HepG2 (cell line): ENCODE measurements around the gene CHRNB2. TPM values are rescaled to one million over a fixed set of nuclear protein-coding genes. Genes with fewer than 3 reads are reported as not detected.

Source experiments
- ASH2L ChIP-seq: fragments of 300-600, 200-600 bp; sonication (generic); IDR thresholded peaks from 2 replicates; pipeline ENCODE4 v1.7.0; 2017; ENCODE audit warnings: low read depth, mild to moderate bottlenecking, moderate library complexity, mixed read lengths, low read length; ENCODE audit not compliant: insufficient read length
- ELF1 ChIP-seq: sonication (generic); formaldehyde crosslinking; IDR thresholded peaks from 2 replicates; pipeline ENCODE4 v1.4.0; 2020; ENCODE audit warnings: missing genetic modification reagents
- ELF3 ChIP-seq: IDR thresholded peaks from 2 replicates; pipeline ENCODE4 v1.6.1; 2016; ENCODE audit warnings: missing genetic modification reagents, missing compliant biosample characterization
- EP300 ChIP-seq, 3 experiments: sonication (generic) in 1 of 3; formaldehyde crosslinking in 1 of 3; IDR thresholded peaks; 2 replicates each; pipeline versions ENCODE4 v1.5.1 to v1.6.1; 2011 to 2020; ENCODE audit warnings: low read depth in 2 of 3, low read length in 2 of 3, borderline replicate concordance in 1 of 3, improper control_type of control experiment in 1 of 3, mild to moderate bottlenecking in 1 of 3, missing genetic modification reagents in 1 of 3, moderate library complexity in 1 of 3
- GABPA ChIP-seq, 2 experiments: IDR thresholded peaks; 2 replicates each; pipeline ENCODE4 v1.6.1; 2011 to 2016; ENCODE audit warnings: low read depth in 2 of 2, low read length in 1 of 2, missing biosample characterization in 1 of 2, missing genetic modification characterization in 1 of 2
- GATAD2A ChIP-seq: IDR thresholded peaks from 2 replicates; pipeline ENCODE4 v1.6.1; 2016
- HNF4A ChIP-seq: sonication (generic); formaldehyde crosslinking; IDR thresholded peaks from 2 replicates; pipeline ENCODE4 v1.4.0; 2020; ENCODE audit warnings: missing genetic modification reagents
- KDM2A ChIP-seq: sonication (generic); formaldehyde crosslinking; IDR thresholded peaks from 2 replicates; pipeline ENCODE4 v1.4.0; 2020; ENCODE audit warnings: low read depth, missing genetic modification reagents, borderline replicate concordance
- NR2F6 ChIP-seq, 2 experiments: IDR thresholded peaks; 2 replicates each; pipeline ENCODE4 v1.6.1; 2016; ENCODE audit warnings: antibody characterized with exemption in 1 of 2, mild to moderate bottlenecking in 1 of 2
- PAF1 ChIP-seq: IDR thresholded peaks from 2 replicates; pipeline ENCODE4 v1.6.1; 2016; ENCODE audit warnings: missing genetic modification reagents, missing compliant biosample characterization
- RAD21 ChIP-seq: fragments of 450-650 bp; formaldehyde crosslinking; IDR thresholded peaks from 2 replicates; pipeline ENCODE4 v1.5.0; 2020; ENCODE audit warnings: mild to moderate bottlenecking
- SNAI1 ChIP-seq: sonication (generic); formaldehyde crosslinking; IDR thresholded peaks from 2 replicates; pipeline ENCODE4 v1.5.0; 2020; ENCODE audit warnings: mild to moderate bottlenecking, missing genetic modification reagents, borderline replicate concordance
- SRSF4 ChIP-seq: fragments of 200-400 bp; formaldehyde crosslinking; IDR thresholded peaks from one replicate; pipeline ENCODE4 v1.6.1; 2018; ENCODE audit warnings: mild to moderate bottlenecking, low read depth, low read length, moderate library complexity; ENCODE audit not compliant: poor library complexity, severe bottlenecking
- ZFYVE20 ChIP-seq: sonication (generic); formaldehyde crosslinking; IDR thresholded peaks from 2 replicates; pipeline ENCODE4 v1.8.0; 2023; ENCODE audit warnings: low read depth, mild to moderate bottlenecking, moderate library complexity, missing genetic modification reagents, borderline replicate concordance
- ZNF256 ChIP-seq: sonication (generic); formaldehyde crosslinking; conservative IDR thresholded peaks from 2 replicates; pipeline ENCODE4 v1.4.0; 2020; ENCODE audit warnings: missing genetic modification reagents
- ZNF615 ChIP-seq: sonication (generic); formaldehyde crosslinking; IDR thresholded peaks from 2 replicates; pipeline ENCODE4 v1.5.0; 2020; ENCODE audit warnings: mild to moderate bottlenecking, missing genetic modification reagents, borderline replicate concordance
- polyA plus RNA-seq, 8 experiments: library from polyadenylated mRNA; depleted of rRNA in 3 of 8; stranded (reverse) in 7 of 8; unstranded in 1 of 8; fragments of >200 nt; fragmentation: Illumina TruSeq in 4 of 8; extraction: Trizol in 4 of 8; gene quantifications; 2 replicates each; pipeline versions ENCODE4 v1.2.1 to v1.2.3, GENCODE V29; 2011 to 2016; ENCODE audit warnings: low read depth in 4 of 8, missing spikeins in 1 of 8, mixed read lengths in 1 of 8; ENCODE audit not compliant: insufficient read depth in 1 of 8
- total RNA-seq, 5 experiments: library from RNA; depleted of rRNA; stranded (reverse); fragments of >200 nt; fragmentation: Illumina TruSeq; extraction: Trizol; gene quantifications; 2 replicates each; pipeline ENCODE4 v1.2.3, GENCODE V29; 2016; ENCODE audit warnings: low read depth in 1 of 5
- TF ChIP-seq, protein P1 (sequence below): sonication (generic); formaldehyde crosslinking; IDR thresholded peaks from 2 replicates; pipeline ENCODE4 v1.4.0; 2020; ENCODE audit warnings: low read depth, missing genetic modification reagents
- TF ChIP-seq, protein P2 (sequence below): fragments of 450-650 bp; IDR thresholded peaks from 2 replicates; pipeline ENCODE4 v1.6.1; 2016
- TF ChIP-seq, protein P3 (sequence below): sonication (generic); formaldehyde crosslinking; IDR thresholded peaks from 2 replicates; pipeline ENCODE4 v1.8.1; 2023; ENCODE audit warnings: mild to moderate bottlenecking, inconsistent platforms, moderate library complexity, missing genetic modification reagents, borderline replicate concordance
- TF ChIP-seq, protein P4 (sequence below): IDR thresholded peaks from 2 replicates; pipeline ENCODE4 v1.6.1; 2018; ENCODE audit warnings: missing genetic modification reagents, mild to moderate bottlenecking, missing compliant biosample characterization

Gene CHRNB2
- total and polyA plus RNA-seq, 2 of the 13 experiments (the other 11 are each of a cell fraction or from before 2014, with no cell fraction given): 0.03 to 0.07 TPM

DNA sequence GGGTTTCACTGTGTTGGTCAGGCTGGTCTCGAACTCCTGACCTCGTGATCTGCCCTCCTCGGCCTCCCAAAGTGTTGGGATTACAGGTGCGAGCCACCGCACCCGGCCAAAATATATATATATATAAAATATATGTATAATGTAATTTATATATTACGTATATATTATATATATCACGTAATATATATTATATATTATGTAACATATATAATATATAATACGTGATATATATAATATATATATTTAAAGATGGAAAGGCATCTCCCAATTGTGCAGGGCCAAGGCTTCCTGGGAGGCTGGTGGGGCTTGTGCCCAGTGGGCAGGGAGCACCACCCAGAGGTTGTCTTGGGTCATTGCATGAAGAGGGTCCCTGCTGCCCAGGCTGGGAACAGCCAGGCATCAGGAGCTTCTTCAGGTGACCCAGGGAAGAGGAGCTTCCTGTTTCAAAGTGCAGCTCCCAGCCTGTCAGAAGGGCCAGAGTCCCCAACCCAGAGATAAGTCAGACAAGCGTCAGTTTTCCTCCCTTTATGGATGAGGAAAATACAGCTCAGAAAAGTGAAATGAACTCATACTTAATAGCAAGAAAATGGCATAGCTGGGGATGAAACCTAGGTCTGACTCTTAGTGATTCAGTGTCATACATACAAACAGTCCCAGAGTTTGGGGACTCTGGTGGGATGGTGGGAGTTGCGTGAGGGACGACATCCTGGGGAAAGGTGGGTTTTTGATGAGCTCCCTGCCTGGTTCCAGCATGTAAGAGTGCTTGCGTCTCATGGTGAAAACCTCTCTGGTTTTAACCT lies 21.1 kb upstream of the CHRNB2 start (continued):
- TF ChIP-seq PAF1 (no peak), EP300 (IDR thresholded peaks at IDR 0.05; ENCODE audit: low read depth in 2 of 2, low read length in 2 of 2) (no peak), EP300 (CRISPR knock-in tag; IDR thresholded peaks at IDR 0.05; ENCODE audit: borderline replicate concordance) (no peak), ZFYVE20 (CRISPR knock-in tag) (no peak), ASH2L (no peak), ZNF256 (CRISPR knock-in tag) (no peak), GABPA (IDR thresholded peaks at IDR 0.05; ENCODE audit: low read depth, low read length) (no peak), GABPA (CRISPR knock-in tag; IDR thresholded peaks at IDR 0.05; ENCODE audit: low read depth) (peak; percentile 29; the same call in 1 of the 2 replicates), NR2F6 (IDR thresholded peaks at IDR 0.05) (no peak), NR2F6 (CRISPR knock-in tag; IDR thresholded peaks at IDR 0.05) (peak; percentile 22; the same call in 1 of the 2 replicates), ELF3 (CRISPR knock-in tag) (peak; percentile 55; the same call in 1 of the 2 replicates), ELF1 (CRISPR knock-in tag) (0 out of 2 replicates have a peak, but pooled peaks have one; percentile 23), ZNF615 (no peak), GATAD2A (CRISPR knock-in tag) (peak; percentile 17; the same call in 1 of the 2 replicates), SRSF4 (no peak), RAD21 (CRISPR knock-in tag) (peak; percentile 86), HNF4A (peak; percentile 65), KDM2A (CRISPR knock-in tag) (0 out of 2 replicates have a peak, but pooled peaks have one; percentile 29), SNAI1 (CRISPR knock-in tag) (no peak)
- TF ChIP-seq, protein P1, sequence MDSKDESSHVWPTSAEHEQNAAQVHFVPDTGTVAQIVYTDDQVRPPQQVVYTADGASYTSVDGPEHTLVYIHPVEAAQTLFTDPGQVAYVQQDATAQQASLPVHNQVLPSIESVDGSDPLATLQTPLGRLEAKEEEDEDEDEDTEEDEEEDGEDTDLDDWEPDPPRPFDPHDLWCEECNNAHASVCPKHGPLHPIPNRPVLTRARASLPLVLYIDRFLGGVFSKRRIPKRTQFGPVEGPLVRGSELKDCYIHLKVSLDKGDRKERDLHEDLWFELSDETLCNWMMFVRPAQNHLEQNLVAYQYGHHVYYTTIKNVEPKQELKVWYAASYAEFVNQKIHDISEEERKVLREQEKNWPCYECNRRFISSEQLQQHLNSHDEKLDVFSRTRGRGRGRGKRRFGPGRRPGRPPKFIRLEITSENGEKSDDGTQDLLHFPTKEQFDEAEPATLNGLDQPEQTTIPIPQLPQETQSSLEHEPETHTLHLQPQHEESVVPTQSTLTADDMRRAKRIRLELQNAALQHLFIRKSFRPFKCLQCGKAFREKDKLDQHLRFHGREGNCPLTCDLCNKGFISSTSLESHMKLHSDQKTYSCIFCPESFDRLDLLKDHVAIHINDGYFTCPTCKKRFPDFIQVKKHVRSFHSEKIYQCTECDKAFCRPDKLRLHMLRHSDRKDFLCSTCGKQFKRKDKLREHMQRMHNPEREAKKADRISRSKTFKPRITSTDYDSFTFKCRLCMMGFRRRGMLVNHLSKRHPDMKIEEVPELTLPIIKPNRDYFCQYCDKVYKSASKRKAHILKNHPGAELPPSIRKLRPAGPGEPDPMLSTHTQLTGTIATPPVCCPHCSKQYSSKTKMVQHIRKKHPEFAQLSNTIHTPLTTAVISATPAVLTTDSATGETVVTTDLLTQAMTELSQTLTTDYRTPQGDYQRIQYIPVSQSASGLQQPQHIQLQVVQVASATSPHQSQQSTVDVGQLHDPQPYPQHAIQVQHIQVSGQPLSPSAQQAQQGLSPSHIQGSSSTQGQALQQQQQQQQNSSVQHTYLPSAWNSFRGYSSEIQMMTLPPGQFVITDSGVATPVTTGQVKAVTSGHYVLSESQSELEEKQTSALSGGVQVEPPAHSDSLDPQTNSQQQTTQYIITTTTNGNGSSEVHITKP (CRISPR knock-in tag): no peak
- TF ChIP-seq, protein P2, sequence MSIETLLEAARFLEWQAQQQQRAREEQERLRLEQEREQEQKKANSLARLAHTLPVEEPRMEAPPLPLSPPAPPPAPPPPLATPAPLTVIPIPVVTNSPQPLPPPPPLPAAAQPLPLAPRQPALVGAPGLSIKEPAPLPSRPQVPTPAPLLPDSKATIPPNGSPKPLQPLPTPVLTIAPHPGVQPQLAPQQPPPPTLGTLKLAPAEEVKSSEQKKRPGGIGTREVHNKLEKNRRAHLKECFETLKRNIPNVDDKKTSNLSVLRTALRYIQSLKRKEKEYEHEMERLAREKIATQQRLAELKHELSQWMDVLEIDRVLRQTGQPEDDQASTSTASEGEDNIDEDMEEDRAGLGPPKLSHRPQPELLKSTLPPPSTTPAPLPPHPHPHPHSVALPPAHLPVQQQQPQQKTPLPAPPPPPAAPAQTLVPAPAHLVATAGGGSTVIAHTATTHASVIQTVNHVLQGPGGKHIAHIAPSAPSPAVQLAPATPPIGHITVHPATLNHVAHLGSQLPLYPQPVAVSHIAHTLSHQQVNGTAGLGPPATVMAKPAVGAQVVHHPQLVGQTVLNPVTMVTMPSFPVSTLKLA: no peak
- TF ChIP-seq, protein P3, sequence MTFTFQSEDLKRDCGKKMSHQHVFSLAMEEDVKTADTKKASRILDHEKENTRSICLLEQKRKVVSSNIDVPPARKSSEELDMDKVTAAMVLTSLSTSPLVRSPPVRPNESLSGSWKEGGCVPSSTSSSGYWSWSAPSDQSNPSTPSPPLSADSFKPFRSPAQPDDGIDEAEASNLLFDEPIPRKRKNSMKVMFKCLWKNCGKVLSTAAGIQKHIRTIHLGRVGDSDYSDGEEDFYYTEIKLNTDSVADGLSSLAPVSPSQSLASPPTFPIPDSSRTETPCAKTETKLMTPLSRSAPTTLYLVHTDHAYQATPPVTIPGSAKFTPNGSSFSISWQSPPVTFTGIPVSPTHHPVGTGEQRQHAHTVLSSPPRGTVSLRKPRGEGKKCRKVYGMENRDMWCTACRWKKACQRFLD (CRISPR knock-in tag): no peak
- TF ChIP-seq, protein P4, sequence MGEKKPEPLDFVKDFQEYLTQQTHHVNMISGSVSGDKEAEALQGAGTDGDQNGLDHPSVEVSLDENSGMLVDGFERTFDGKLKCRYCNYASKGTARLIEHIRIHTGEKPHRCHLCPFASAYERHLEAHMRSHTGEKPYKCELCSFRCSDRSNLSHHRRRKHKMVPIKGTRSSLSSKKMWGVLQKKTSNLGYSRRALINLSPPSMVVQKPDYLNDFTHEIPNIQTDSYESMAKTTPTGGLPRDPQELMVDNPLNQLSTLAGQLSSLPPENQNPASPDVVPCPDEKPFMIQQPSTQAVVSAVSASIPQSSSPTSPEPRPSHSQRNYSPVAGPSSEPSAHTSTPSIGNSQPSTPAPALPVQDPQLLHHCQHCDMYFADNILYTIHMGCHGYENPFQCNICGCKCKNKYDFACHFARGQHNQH (CRISPR knock-in tag): no peak
